ENCODE measurements around the gene COX7A2.

COX7A2 gene

DNA sequence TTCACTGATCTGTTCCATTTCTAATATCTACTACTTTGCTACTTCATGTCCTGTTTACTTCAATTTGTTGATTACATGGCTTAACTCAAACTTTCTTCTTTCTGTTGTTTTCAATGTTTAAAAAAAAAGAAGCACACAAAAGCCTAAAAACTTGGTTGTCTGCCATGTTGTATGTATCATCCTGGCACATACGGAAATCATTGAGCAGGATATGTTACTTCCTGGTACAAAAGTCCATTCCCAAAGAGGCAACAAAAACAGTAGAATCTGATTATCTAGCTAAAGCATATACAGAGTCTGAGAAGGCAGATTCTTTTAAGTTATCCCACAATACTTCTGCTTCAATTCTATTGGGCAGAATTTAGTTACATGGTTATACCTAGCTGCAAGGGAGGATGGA, 23.2 kb downstream of the COX7A2 start:
- no peak for DNase-seq (ENCODE audit: low spot score)

DNA sequence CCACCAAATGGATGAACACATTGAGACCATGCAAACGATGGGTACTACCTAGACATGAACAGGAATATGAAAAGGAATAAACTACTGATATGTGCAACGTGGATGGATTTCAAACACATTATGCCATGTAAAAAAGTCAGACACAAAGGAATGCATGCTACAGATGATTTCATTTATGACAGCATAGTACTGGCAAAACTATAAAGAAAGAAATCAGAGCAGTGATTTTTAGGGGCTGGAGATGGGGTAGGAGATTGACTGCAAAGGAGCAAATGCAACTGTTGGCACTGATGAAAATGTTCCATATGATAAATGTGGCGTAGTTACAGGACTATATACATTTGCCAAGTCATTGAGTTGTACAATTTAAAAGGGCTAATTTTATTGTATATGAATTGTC, 24.3 kb downstream of the COX7A2 start:
- DNase-seq (ENCODE audit: low spot score) = no peak

DNA sequence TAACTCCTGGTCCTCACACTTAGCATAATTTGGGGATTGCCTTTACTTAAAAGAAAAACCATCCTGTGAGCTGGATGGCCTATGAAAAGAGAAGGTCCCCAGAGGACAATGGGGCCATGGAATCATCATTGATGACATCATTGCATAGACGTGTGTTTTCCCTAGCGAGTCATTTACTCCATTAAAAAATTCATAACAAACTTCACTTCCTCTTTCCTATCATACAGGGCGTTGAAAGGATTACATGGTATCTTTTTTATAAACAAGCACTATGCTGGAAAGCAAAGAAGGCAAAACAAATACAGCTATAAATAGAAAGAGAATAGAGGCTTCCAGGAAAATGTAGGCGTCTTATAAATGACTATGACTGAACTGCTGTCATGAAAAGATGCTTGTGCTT, 26.4 kb downstream of the COX7A2 start:
- no peak for DNase-seq (ENCODE audit: low spot score)

DNA sequence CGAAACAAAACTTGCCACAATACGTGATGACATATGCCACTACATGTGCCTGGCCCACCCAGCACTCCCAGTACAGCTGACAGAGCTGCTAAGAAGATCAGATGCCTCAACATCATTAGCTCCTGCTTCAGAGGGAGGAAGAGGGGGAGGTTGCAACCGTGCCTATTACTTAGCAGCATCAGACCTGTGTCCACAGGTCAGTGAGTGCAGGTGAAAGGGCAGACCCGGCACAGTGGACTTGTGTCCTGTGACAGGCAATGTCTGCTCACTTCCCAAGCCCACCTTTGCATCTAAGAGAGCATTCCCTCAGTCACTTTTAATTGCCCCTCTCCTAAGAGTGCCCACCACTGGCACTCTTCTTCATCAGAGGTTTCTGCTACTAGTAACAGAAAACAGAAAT, 28.3 kb downstream of the COX7A2 start:
- DNase-seq (ENCODE audit: low spot score) = no peak

DNA sequence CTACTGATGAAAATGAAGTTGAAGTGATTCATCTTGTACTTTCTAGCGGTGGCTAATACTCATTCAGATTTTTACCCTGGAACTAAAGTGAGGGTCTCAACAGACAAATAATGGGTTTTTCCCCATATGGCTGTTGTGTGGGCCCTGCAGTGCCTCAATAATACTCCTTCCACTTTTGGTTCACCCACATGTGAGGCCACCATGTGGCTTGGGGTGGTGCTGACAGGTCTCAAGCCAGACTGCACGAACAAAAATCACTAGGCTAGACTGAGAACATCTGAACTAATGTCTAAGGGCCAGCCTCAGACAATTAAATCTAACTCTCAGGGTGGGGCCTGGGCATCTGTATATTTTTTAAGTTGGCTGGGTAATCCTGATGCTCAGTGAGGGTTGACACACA, 29.9 kb downstream of the COX7A2 start:
- no peak for DNase-seq (ENCODE audit: low spot score)

DNA sequence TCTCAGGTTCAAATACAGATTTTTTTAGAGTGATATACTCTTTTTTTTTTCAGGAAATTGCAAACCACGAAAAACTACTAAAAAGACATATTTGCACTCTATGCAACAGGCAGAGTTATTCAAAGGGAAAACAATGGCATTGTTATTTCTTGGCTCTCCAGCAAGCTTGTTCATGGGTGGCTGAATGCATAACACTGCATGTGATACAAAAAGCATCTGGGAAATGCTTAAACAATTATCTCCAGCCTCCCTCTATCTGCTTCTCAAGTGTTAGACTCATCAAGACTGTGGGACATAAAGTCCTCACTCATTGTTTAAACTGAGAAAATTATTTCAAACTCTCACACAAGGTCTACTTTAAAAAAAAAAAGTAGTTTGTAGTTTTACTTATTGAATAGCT, 30.5 kb downstream of the COX7A2 start:
- no peak for DNase-seq (ENCODE audit: low spot score)

GRCh38 chr6:75211920-75212590, 31.5 kb downstream of the COX7A2 start:
- DNase-seq (ENCODE audit: low spot score) = no peak

- peak; percentile 68 for DNase-seq (ENCODE audit: low spot score)
These were observed 32.5 kb downstream of the COX7A2 start for GRCh38 chr6:75210885-75211739.

DNA sequence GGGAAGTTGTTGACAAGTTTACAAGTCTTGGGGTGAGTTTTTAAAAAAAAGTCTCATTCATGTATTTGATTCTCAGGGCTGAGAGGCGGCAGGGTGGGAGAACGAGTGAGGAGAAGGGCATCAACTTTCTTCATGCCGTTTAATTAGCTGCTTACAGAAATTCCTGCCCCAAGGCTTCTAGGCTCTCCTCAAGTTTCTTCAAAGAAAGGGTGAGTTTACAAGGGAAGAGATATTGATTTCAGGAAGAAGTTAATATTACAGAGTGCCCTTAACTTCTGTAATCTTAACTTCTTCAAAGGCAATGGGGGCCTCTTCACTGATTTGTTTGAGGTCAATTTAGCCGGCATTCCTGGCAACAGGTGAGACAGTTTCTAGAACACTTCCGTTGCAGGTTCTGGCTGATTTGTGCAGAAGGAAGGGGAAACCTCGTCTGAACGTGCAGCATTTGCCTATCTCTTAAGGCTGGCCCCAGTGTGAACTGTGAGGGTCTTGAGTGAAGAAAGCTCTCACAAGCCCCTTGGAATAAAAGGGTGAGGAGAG, 34.3 kb downstream of the COX7A2 start:
- no peak for DNase-seq (ENCODE audit: low spot score)

GRCh38 chr6:75208298-75209183, 35.1 kb downstream of the COX7A2 start:
- peak; percentile 65 for DNase-seq (ENCODE audit: low spot score)

GRCh38 chr6:75206576-75207342, 36.8 kb downstream of the COX7A2 start:
- no peak for DNase-seq (ENCODE audit: low spot score)

DNA sequence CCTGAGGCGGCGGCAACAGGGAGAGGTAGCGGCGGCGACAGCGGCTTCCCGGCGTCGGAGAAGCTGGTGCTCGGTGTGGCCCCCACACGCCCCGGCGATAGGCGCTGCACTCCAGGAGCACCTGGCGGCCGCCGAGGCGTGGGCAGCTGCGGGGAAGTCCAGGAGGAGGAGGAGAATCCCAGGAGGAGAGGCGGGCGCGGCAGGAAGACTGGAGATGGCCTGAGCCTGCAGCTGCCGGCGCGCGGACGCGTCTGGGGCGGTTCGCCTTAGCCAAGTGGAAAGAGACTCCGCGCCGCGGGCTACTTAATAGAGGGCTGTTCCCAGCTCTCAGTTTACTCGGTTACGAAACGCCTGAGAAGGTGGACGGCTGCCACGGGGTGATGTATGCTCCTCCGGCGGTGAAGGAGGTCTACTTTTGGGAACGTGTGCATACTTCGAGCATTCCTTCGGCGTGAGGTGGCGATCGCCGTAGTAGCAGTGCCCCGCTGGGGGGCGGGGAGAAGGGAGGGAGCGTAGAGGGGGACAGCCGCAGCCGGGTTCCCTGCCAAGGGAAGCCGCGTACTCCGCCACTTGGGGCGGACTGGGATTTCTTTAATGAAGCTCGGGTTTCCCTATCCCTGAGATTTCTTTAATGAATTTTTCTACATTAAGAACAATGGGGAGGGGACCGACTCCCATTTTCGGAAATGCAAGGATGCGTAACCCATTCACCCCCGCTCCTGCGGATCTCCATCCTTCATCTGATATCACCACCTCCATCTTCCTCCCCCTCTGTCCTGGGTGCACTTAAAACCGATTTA, 37.6 kb downstream of the COX7A2 start, which contains the start of gene COL12A1:
Gene COL12A1, minus strand, starts transcription at position 278 of the 800 bp plus-strand sequence. CDS start 3,261 bp downstream, outside the sequence.
- no peak for DNase-seq (ENCODE audit: low spot score)

GRCh38 chr6:75204959-75205775, 38.4 kb downstream of the COX7A2 start:
- no peak for DNase-seq (ENCODE audit: low spot score)

GRCh38 chr6:75204217-75204958, 39.2 kb downstream of the COX7A2 start:
- DNase-seq (ENCODE audit: low spot score) = no peak

GRCh38 chr6:75203721-75204120, 39.9 kb downstream of the COX7A2 start:
- DNase-seq (ENCODE audit: low spot score) = no peak

GRCh38 chr6:75202676-75203131, 40.9 kb downstream of the COX7A2 start:
- DNase-seq (ENCODE audit: low spot score) = no peak

- no peak for DNase-seq (ENCODE audit: low spot score)
These were observed 41.5 kb downstream of the COX7A2 start for GRCh38 chr6:75201901-75202672.

DNA sequence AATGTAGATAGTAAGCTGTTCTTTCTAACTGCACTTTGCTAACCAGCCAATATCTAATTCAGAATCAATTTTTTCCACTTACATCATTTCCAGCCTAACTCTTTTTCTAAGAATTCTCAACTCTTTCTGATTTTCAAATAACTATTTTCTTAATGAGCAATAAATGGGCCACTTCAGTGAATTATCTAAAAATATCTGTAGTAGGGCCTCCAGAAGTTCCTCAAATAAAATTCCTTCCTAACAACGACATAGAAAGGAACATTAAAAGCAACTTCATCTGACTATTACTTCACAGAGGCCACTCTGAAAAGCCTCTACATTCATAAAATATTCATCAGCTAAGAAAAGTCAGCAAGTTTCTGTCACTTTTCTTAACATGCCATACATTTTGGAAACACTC, 42.6 kb downstream of the COX7A2 start:
- DNase-seq (ENCODE audit: low spot score) = no peak

Measured in hematopoietic multipotent progenitor cell treated with erythropoietin and hydrocortisone succinate and interleukin-3 and kit ligand, for 17 days (in vitro differentiated cells).